HG03139 (cell line): ENCODE data around the gene CACNA2D3.

Experiments
- ATAC-seq: cut with Tn5 transposase; IDR thresholded peaks from one replicate; pipeline ENCODE4 v1.9.1; 2021; ENCODE audit not compliant: unreplicated experiment

CACNA2D3 gene

GRCh38 chr3:54324103-54324502, 201.8 kb downstream of the CACNA2D3 start:
- no peak for ATAC-seq

GRCh38 chr3:54326951-54327350, 204.6 kb downstream of the CACNA2D3 start:
- ATAC-seq: no peak

GRCh38 chr3:54331341-54331740, 209.0 kb downstream of the CACNA2D3 start:
- no peak for ATAC-seq

GRCh38 chr3:54337846-54338245, 215.5 kb downstream of the CACNA2D3 start:
- ATAC-seq: no peak

GRCh38 chr3:54339608-54340007, 217.3 kb downstream of the CACNA2D3 start:
- ATAC-seq: no peak

GRCh38 chr3:54341811-54342210, 219.5 kb downstream of the CACNA2D3 start:
- no peak for ATAC-seq

- no peak for ATAC-seq
Measured at GRCh38 chr3:54342676-54343075, 220.3 kb downstream of the CACNA2D3 start.

GRCh38 chr3:54343495-54343894, 221.1 kb downstream of the CACNA2D3 start:
- ATAC-seq: no peak

GRCh38 chr3:54344601-54345231, 222.4 kb downstream of the CACNA2D3 start:
- ATAC-seq: no peak

GRCh38 chr3:54345847-54346375, 223.6 kb downstream of the CACNA2D3 start:
- ATAC-seq: no peak

- ATAC-seq: no peak
Measured at GRCh38 chr3:54347060-54347459, 224.7 kb downstream of the CACNA2D3 start.

- ATAC-seq: no peak
Measured at GRCh38 chr3:54347933-54348332, 225.6 kb downstream of the CACNA2D3 start.

GRCh38 chr3:54349231-54349652, 226.9 kb downstream of the CACNA2D3 start:
- ATAC-seq: no peak

- no peak for ATAC-seq
Measured at GRCh38 chr3:54349691-54350090, 227.3 kb downstream of the CACNA2D3 start.

GRCh38 chr3:54353546-54353945, 231.2 kb downstream of the CACNA2D3 start:
- no peak for ATAC-seq

GRCh38 chr3:54353946-54354345, 231.6 kb downstream of the CACNA2D3 start:
- no peak for ATAC-seq

GRCh38 chr3:54355800-54356199, 233.4 kb downstream of the CACNA2D3 start:
- no peak for ATAC-seq

- no peak for ATAC-seq
Measured at GRCh38 chr3:54356261-54357045, 234.1 kb downstream of the CACNA2D3 start.

- no peak for ATAC-seq
Measured at GRCh38 chr3:54357301-54357700, 234.9 kb downstream of the CACNA2D3 start.

GRCh38 chr3:54358316-54358715, 236.0 kb downstream of the CACNA2D3 start:
- no peak for ATAC-seq

GRCh38 chr3:54358969-54359694, 236.8 kb downstream of the CACNA2D3 start:
- no peak for ATAC-seq

- ATAC-seq: no peak
Measured at GRCh38 chr3:54360320-54360719, 238.0 kb downstream of the CACNA2D3 start.
